ENCODE data around the gene ZNF507.
"Not testable (repeated sequence)": the region's sequence is repeated elsewhere in the genome, so short reads cannot be mapped to it uniquely, and the experiment has no call there.

The ZNF507 gene

GRCh38 chr19:32364040-32364439, 18.6 kb downstream of the ZNF507 start:
- no peak for TF ChIP-seq CTCF (IDR thresholded peaks at IDR 0.05; ENCODE audit: low read depth, low read length, missing control alignments)
- no peak for DNase-seq (ENCODE audit: low read depth)

GRCh38 chr19:32367063-32367462, 21.7 kb downstream of the ZNF507 start:
- DNase-seq (ENCODE audit: low read depth): no peak
- no peak for TF ChIP-seq CTCF (IDR thresholded peaks at IDR 0.05; ENCODE audit: low read depth, low read length, missing control alignments)
- H3K4me3 ChIP-seq (ENCODE audit: low read depth, low read length): no peak overlapping the region

More at GRCh38 chr19:32364040-32364439, 18.6 kb downstream of the ZNF507 start:
- no peak overlapping the region for H3K4me3 ChIP-seq (ENCODE audit: low read depth, low read length)

GRCh38 chr19:32367948-32368536, 22.6 kb downstream of the ZNF507 start:
- TF ChIP-seq CTCF (IDR thresholded peaks at IDR 0.05; ENCODE audit: low read depth, low read length, missing control alignments): no peak
- no peak for DNase-seq (ENCODE audit: low read depth)
- no peak overlapping the region for H3K4me3 ChIP-seq (ENCODE audit: low read depth, low read length)

GRCh38 chr19:32368787-32369186, 23.4 kb downstream of the ZNF507 start:
- H3K4me3 ChIP-seq (ENCODE audit: low read depth, low read length): no peak overlapping the region
- no peak for DNase-seq (ENCODE audit: low read depth)
- TF ChIP-seq CTCF (IDR thresholded peaks at IDR 0.05; ENCODE audit: low read depth, low read length, missing control alignments): no peak

- no peak for DNase-seq (ENCODE audit: low read depth)
- TF ChIP-seq CTCF (IDR thresholded peaks at IDR 0.05; ENCODE audit: low read depth, low read length, missing control alignments): no peak
- no peak overlapping the region for H3K4me3 ChIP-seq (ENCODE audit: low read depth, low read length)
These were observed 27.5 kb downstream of the ZNF507 start for GRCh38 chr19:32372726-32373517.

- TF ChIP-seq CTCF (IDR thresholded peaks at IDR 0.05; ENCODE audit: low read depth, low read length, missing control alignments): no peak
- H3K4me3 ChIP-seq (ENCODE audit: low read depth, low read length): no peak overlapping the region
- no peak for DNase-seq (ENCODE audit: low read depth)
These were observed 28.3 kb downstream of the ZNF507 start for GRCh38 chr19:32373585-32374295.

- H3K4me3 ChIP-seq (ENCODE audit: low read depth, low read length): not testable (repeated sequence)
These were observed 29.0 kb downstream of the ZNF507 start for GRCh38 chr19:32374362-32374761.

More at GRCh38 chr19:32374362-32374761, 29.0 kb downstream of the ZNF507 start:
- DNase-seq (ENCODE audit: low read depth): not testable (repeated sequence)

Measured in GM12864 (cell line).